Right atrium auricular region (tissue), 2 donors: Measurements from ENCODE around the gene PTPRK. TPM values are rescaled to one million over a fixed set of nuclear protein-coding genes. Genes with fewer than 3 reads are reported as not detected.

Experiments
- DNase-seq: peaks from one replicate; pipeline ENCODE4 v3.0.0-alpha.2; 2019; ENCODE audit warnings: low spot score
- H3K27ac ChIP-seq, 2 donors: fragments of 200-600 bp; sonication (generic); 1 replicate in 1 of 2; 2 replicates in 1 of 2; pipeline ENCODE4 v1.5.1; 2016 to 2019
- H3K27me3 ChIP-seq, 2 donors: fragments of 200-600 bp; sonication (generic); one replicate each; pipeline versions ENCODE4 v1.5.1 to v1.6.0; 2017 to 2019
- H3K36me3 ChIP-seq: fragments of 200-600 bp; sonication (generic); one replicate; pipeline ENCODE4 v1.5.1; 2016
- H3K4me1 ChIP-seq, 2 donors: fragments of 200-600 bp; sonication (generic); one replicate each; pipeline versions ENCODE4 v1.5.1 to v1.6.0; 2017 to 2019
- H3K4me3 ChIP-seq, 2 donors: fragments of 200-600 bp; sonication (generic); 1 replicate in 1 of 2; 2 replicates in 1 of 2; pipeline ENCODE4 v1.5.1; 2017 to 2019; ENCODE audit warnings: mild to moderate bottlenecking in 1 of 2, moderate library complexity in 1 of 2
- H3K9me3 ChIP-seq, 2 donors: fragments of 200-600 bp; sonication (generic); one replicate each; pipeline ENCODE4 v1.5.1; 2019
- CTCF ChIP-seq, 2 donors: fragments of 200-600 bp; sonication (generic); IDR thresholded peaks; one replicate each; pipeline ENCODE4 v1.5.1; 2019; ENCODE audit warnings: antibody characterized with exemption in 2 of 2
- total RNA-seq, 2 donors: library from RNA; depleted of rRNA; stranded (reverse); fragments of >200 nt; gene quantifications; one replicate each; pipeline ENCODE4 v1.1.0, GENCODE V29; 2016

The PTPRK gene
- total RNA-seq, 2 donors from 2014 or later = 24.5 to 36.4 TPM

GRCh38 chr6:128531696-128532095, 11.3 kb upstream of the PTPRK start:
- DNase-seq = no peak
- no peak overlapping the region for H3K27ac ChIP-seq
- no peak for TF ChIP-seq CTCF (IDR thresholded peaks at IDR 0.05)

GRCh38 chr6:128528241-128528640, 7.8 kb upstream of the PTPRK start:
- Histone ChIP-seq H3K4me3 (no peak overlapping the region), H3K36me3 (no peaks in the 10 kb centered on the region), H3K27me3 (no peaks in the 10 kb centered on the region), H3K27ac (no peak overlapping the region), H3K4me1 (no peaks in the 10 kb centered on the region), H3K9me3 (no peaks in the 10 kb centered on the region)
- DNase-seq = no peak
- no peak for TF ChIP-seq CTCF (IDR thresholded peaks at IDR 0.05)

More at GRCh38 chr6:128531696-128532095, 11.3 kb upstream of the PTPRK start:
- no peak overlapping the region for H3K4me3 ChIP-seq
- no peaks in the 10 kb centered on the region for H3K4me1 ChIP-seq
- H3K36me3 ChIP-seq = no peaks in the 10 kb centered on the region
- no peaks in the 10 kb centered on the region for H3K27me3 ChIP-seq
- no peaks in the 10 kb centered on the region for H3K9me3 ChIP-seq

- no peak overlapping the region for H3K4me3 ChIP-seq
- H3K27ac ChIP-seq = no peak overlapping the region
- TF ChIP-seq CTCF (IDR thresholded peaks at IDR 0.05) = no peak
- no peaks in the 10 kb centered on the region for H3K36me3 ChIP-seq
- no peaks in the 10 kb centered on the region for H3K4me1 ChIP-seq
- no peaks in the 10 kb centered on the region for H3K27me3 ChIP-seq
- no peaks in the 10 kb centered on the region for H3K9me3 ChIP-seq
- DNase-seq = no peak
Observed at GRCh38 chr6:128527375-128527774, 7.0 kb upstream of the PTPRK start.

GRCh38 chr6:128526152-128526914, 5.9 kb upstream of the PTPRK start:
- no peak for TF ChIP-seq CTCF (IDR thresholded peaks at IDR 0.05)
- H3K27me3 ChIP-seq = no peaks in the 10 kb centered on the region
- DNase-seq = no peak
- H3K4me1 ChIP-seq = peaks cover 0 to 3% of the 10 kb centered on the region in 2 donors
- H3K36me3 ChIP-seq = no peaks in the 10 kb centered on the region
- H3K9me3 ChIP-seq = no peaks in the 10 kb centered on the region
- no peak overlapping the region for H3K27ac ChIP-seq
- H3K4me3 ChIP-seq = no peak overlapping the region

- TF ChIP-seq CTCF (IDR thresholded peaks at IDR 0.05) = no peak
- no peak overlapping the region for H3K27ac ChIP-seq
- H3K27me3 ChIP-seq = no peaks in the 10 kb centered on the region
- no peaks in the 10 kb centered on the region for H3K36me3 ChIP-seq
- H3K4me3 ChIP-seq = no peak overlapping the region
- no peak for DNase-seq
- peaks cover 0 to 6% of the 10 kb centered on the region in 2 donors for H3K4me1 ChIP-seq
- H3K9me3 ChIP-seq = no peaks in the 10 kb centered on the region
Observed at GRCh38 chr6:128525406-128525805, 5.0 kb upstream of the PTPRK start.

- no peak for TF ChIP-seq CTCF (IDR thresholded peaks at IDR 0.05)
- no peak for DNase-seq
Observed at GRCh38 chr6:128521282-128521632, 858 bp upstream of the PTPRK start.

More at GRCh38 chr6:128521282-128521632, 858 bp upstream of the PTPRK start:
- Histone ChIP-seq H3K4me1 (peaks cover 0 to 28% of the 10 kb centered on the region in 2 donors), H3K4me3 (peak overlapping the region; percentile 78 to 90), H3K27me3 (no peaks in the 10 kb centered on the region), H3K36me3 (no peaks in the 10 kb centered on the region), H3K9me3 (no peaks in the 10 kb centered on the region), H3K27ac (peak overlapping the region; percentile 95 to 97)
